Loucy (cell line): ENCODE results near the gene ACVR1.

ENCODE experiments used
- CTCF ChIP-seq: fragments of 200-600 bp; sonication (generic); conservative IDR thresholded peaks from 2 replicates; pipeline ENCODE4 v1.5.1; 2014; ENCODE audit warnings: mild to moderate bottlenecking, antibody characterized with exemption, low read length
- EZH2phosphoT487 ChIP-seq: fragments of 200-600 bp; IDR thresholded peaks from 2 replicates; pipeline ENCODE4 v1.6.1; 2018; ENCODE audit warnings: antibody characterized with exemption, mild to moderate bottlenecking, moderate library complexity, borderline replicate concordance

GRCh38 chr2:157842106-157842879 lies 33.8 kb downstream of the ACVR1 start:
- TF ChIP-seq CTCF (no peak), EZH2phosphoT487 (no peak)
